Suprapubic skin (tissue), 3 donors: ENCODE data around the gene GRIFIN.

Experiments used
- CTCF ChIP-seq, 2 donors: fragments of 200-600 bp in 1 of 2; fragments of 450-650 bp in 1 of 2; sonication (generic) in 1 of 2; IDR thresholded peaks; one replicate each; pipeline ENCODE4 v1.5.1; 2016 to 2019; ENCODE audit warnings: antibody characterized with exemption in 2 of 2, mild to moderate bottlenecking in 1 of 2, moderate library complexity in 1 of 2
- POLR2A ChIP-seq, 2 donors: fragments of 450-650 bp; IDR thresholded peaks; one replicate each; pipeline ENCODE4 v1.6.1; 2017; ENCODE audit warnings: antibody characterized with exemption in 2 of 2, mild to moderate bottlenecking in 2 of 2, moderate library complexity in 2 of 2

- TF ChIP-seq CTCF (IDR thresholded peaks at IDR 0.05) = no peak
- no peak for TF ChIP-seq POLR2A (IDR thresholded peaks at IDR 0.05)
Measured at GRCh38 chr7:2524808-2525657, 48.8 kb upstream of the GRIFIN start.
